Measurements from ENCODE around the gene NFYA.

Gene NFYA

GRCh38 chr6:41072836-41073202 lies at the start of gene NFYA:
Gene NFYA (plus strand): TSS chr6:41072974. CDS start chr6:41079090, 6,116 bp downstream.
- DNase-seq: peak; percentile 100

- DNase-seq: no peak
Measured at GRCh38 chr6:41023114-41023513, 49.7 kb upstream of the NFYA start.

- no peak for DNase-seq
Measured at GRCh38 chr6:41025966-41026530, 46.7 kb upstream of the NFYA start.

- no peak for DNase-seq
Measured at GRCh38 chr6:41027241-41027640, 45.5 kb upstream of the NFYA start.

GRCh38 chr6:41027799-41028560 lies 44.8 kb upstream of the NFYA start:
- DNase-seq: peak; percentile 87

GRCh38 chr6:41028561-41029412 lies 44.0 kb upstream of the NFYA start:
- DNase-seq: no peak

- DNase-seq: no peak
Measured at GRCh38 chr6:41032830-41033229, 39.9 kb upstream of the NFYA start.

- no peak for DNase-seq
Measured at GRCh38 chr6:41033776-41034175, 39.0 kb upstream of the NFYA start.

- DNase-seq: no peak
Measured at GRCh38 chr6:41036186-41036585, 36.6 kb upstream of the NFYA start.

GRCh38 chr6:41036601-41037000 lies 36.2 kb upstream of the NFYA start:
- DNase-seq: no peak

GRCh38 chr6:41037107-41037900 lies 35.5 kb upstream of the NFYA start:
- DNase-seq: no peak

- DNase-seq: no peak
Measured at GRCh38 chr6:41038205-41038604, 34.6 kb upstream of the NFYA start.

GRCh38 chr6:41039060-41039998 lies 33.4 kb upstream of the NFYA start, which contains the start of gene UNC5CL:
Gene UNC5CL (minus strand): TSS chr6:41039221. CDS start chr6:41035074, 4,147 bp downstream.
- no peak for DNase-seq

- no peak for DNase-seq
Measured at GRCh38 chr6:41040101-41040939, 32.5 kb upstream of the NFYA start.

- DNase-seq: no peak
Measured at GRCh38 chr6:41040940-41041536, 31.7 kb upstream of the NFYA start.

- DNase-seq: no peak
Measured at GRCh38 chr6:41042226-41043055, 30.3 kb upstream of the NFYA start, which contains the start of gene TSPO2. Gene TSPO2 (plus strand): TSS chr6:41042467. CDS start chr6:41042986, 519 bp downstream.

- DNase-seq: no peak
Measured at GRCh38 chr6:41043151-41043550, 29.6 kb upstream of the NFYA start.

- DNase-seq: no peak
Measured at GRCh38 chr6:41045664-41046063, 27.1 kb upstream of the NFYA start.

- DNase-seq: no peak
Measured at GRCh38 chr6:41046084-41046483, 26.7 kb upstream of the NFYA start.
